OCI-LY7 (cell line): ENCODE measurements around the gene IHH. TPM values are rescaled to one million over a fixed set of nuclear protein-coding genes. Genes with fewer than 3 reads are reported as not detected.

Experiments
- BruUV-seq: library from RNA; stranded (reverse); fragments of 400-500 nt; replicated peaks from 2 replicates; lab custom pipeline; 2021; lab: Mats Ljungman, UMichigan
- CTCF ChIA-PET: fragments of 300-600 bp; sonication (Branson Sonifier 250); formaldehyde crosslinking; loops from one replicate; lab custom pipeline; 2022; ENCODE audit warnings: antibody characterized with exemption; ENCODE audit not compliant: unreplicated experiment; lab: Charles Lee
- POLR2A ChIA-PET: fragments of 300-600 bp; sonication (Branson Sonifier 250); formaldehyde crosslinking; loops from one replicate; lab custom pipeline; 2022; ENCODE audit warnings: antibody characterized with exemption; lab: Charles Lee
- DNase-seq: peaks from one replicate; pipeline ENCODE4 v3.0.0-alpha.2; 2015; ENCODE audit warnings: low spot score
- H2AFZ ChIP-seq: fragments of 200-600 bp; sonication (generic), shearing (Covaris generic); 2 replicates; pipeline ENCODE4 v1.6.1; 2014; ENCODE audit warnings: mild to moderate bottlenecking, antibody characterized with exemption, low read length, moderate library complexity
- H3K27ac ChIP-seq: fragments of 200-600 bp; sonication (generic); 2 replicates; pipeline ENCODE4 v1.5.1; 2014; ENCODE audit warnings: mixed run types, low read depth, mild to moderate bottlenecking, moderate library complexity, low read length, inconsistent platforms; ENCODE audit not compliant: poor library complexity, severe bottlenecking
- H3K36me3 ChIP-seq: fragments of 200-600 bp; sonication (generic); 2 replicates; pipeline ENCODE4 v1.6.1; 2014; ENCODE audit warnings: mild to moderate bottlenecking, antibody characterized with exemption, low read length, moderate library complexity, mixed read lengths; ENCODE audit not compliant: insufficient read depth
- H3K4me1 ChIP-seq: fragments of 200-600 bp; sonication (generic); 2 replicates; pipeline ENCODE4 v1.5.1; 2014; ENCODE audit warnings: mild to moderate bottlenecking, low read length; ENCODE audit not compliant: insufficient read depth, poor library complexity, severe bottlenecking
- H3K4me2 ChIP-seq: fragments of 200-600 bp; sonication (generic); 2 replicates; pipeline ENCODE4 v1.6.1; 2014; ENCODE audit warnings: mild to moderate bottlenecking, low read length
- H3K4me3 ChIP-seq: fragments of 200-600 bp; sonication (generic); 2 replicates; pipeline ENCODE4 v1.5.1; 2014; ENCODE audit warnings: mild to moderate bottlenecking, low read depth, low read length; ENCODE audit not compliant: poor library complexity, severe bottlenecking
- H3K79me2 ChIP-seq: fragments of 200-600 bp; sonication (generic); 2 replicates; pipeline ENCODE4 v1.6.1; 2016; ENCODE audit warnings: low read depth, mild to moderate bottlenecking, low read length, moderate library complexity, mixed read lengths; ENCODE audit not compliant: insufficient read depth
- H3K9me2 ChIP-seq: fragments of 200-600 bp; sonication (generic); 2 replicates; pipeline ENCODE4 v1.6.1; 2016; ENCODE audit warnings: mild to moderate bottlenecking, low read length, mixed read lengths; ENCODE audit not compliant: insufficient read depth
- H3K9me3 ChIP-seq: fragments of 200-600 bp; sonication (generic); 2 replicates; pipeline ENCODE4 v1.6.1; 2014; ENCODE audit warnings: mild to moderate bottlenecking, mixed run types, low read length, mixed read lengths
- H4K20me1 ChIP-seq: fragments of 200-600 bp; sonication (generic); 2 replicates; pipeline ENCODE4 v1.6.1; 2014; ENCODE audit warnings: mild to moderate bottlenecking, antibody characterized with exemption, low read length, moderate library complexity, mixed read lengths; ENCODE audit not compliant: insufficient read depth
- EZH2phosphoT487 ChIP-seq: fragments of 200-600 bp; sonication (generic); IDR thresholded peaks from 2 replicates; pipeline ENCODE4 v1.6.1; 2018; ENCODE audit warnings: low read depth, borderline replicate concordance, mild to moderate bottlenecking, mixed run types, antibody characterized with exemption, low read length, moderate library complexity, mixed read lengths
- intact Hi-C: fragments of 100-400 bp; cut with micrococcal nuclease; formaldehyde crosslinking; loops from one replicate; pipeline ENCODE4 v1.10.0; 2022; ENCODE audit not compliant: unreplicated experiment
- total RNA-seq, 2 experiments: library from RNA; depleted of rRNA in 1 of 2; stranded (reverse); fragments of >200 nt in 1 of 2; shearing (Covaris generic) in 1 of 2; gene quantifications; 2 replicates each; pipeline ENCODE4 v1.2.3, GENCODE V29; 2014 to 2022
- TF ChIP-seq, protein P1 (sequence below): fragments of 200-600 bp; sonication (generic); conservative IDR thresholded peaks from 2 replicates; pipeline ENCODE4 v1.5.1; 2014; ENCODE audit warnings: mild to moderate bottlenecking, antibody characterized with exemption, low read length, moderate library complexity, mixed read lengths

The IHH gene
- total RNA-seq, 2 experiments from 2014 or later: not detected

DNA sequence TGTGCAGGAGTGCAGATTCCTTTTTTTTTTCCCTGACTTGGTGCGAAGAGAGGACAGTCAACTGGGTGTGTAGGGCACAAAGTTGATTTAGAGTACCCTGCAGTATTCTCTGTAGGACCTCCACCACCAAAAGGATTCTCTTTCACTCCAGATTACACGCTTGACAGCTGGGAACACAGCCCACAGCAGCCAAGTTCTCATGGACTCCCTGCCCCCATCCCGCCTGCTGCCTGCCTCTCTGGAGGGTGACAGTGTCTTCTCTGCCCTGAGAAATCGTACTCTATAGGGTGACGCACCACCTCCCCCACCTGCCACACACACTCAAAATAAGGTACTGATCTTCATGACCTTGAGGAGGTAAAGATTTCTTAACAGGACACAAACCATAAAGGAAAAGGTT, 26.6 kb upstream of the IHH start:
- H3K36me3 ChIP-seq: no peaks in the 10 kb centered on the region
- H3K4me3 ChIP-seq: no peak overlapping the region
- DNase-seq: no peak
- H3K9me3 ChIP-seq: no peaks in the 10 kb centered on the region
- POLR2A ChIA-PET: interaction anchor here (0.7 kb wide), 1 partner anchor 128 kb away, joined by 3 read pairs; no protein-coding TSS in a partner anchor
- TF ChIP-seq, protein P1, sequence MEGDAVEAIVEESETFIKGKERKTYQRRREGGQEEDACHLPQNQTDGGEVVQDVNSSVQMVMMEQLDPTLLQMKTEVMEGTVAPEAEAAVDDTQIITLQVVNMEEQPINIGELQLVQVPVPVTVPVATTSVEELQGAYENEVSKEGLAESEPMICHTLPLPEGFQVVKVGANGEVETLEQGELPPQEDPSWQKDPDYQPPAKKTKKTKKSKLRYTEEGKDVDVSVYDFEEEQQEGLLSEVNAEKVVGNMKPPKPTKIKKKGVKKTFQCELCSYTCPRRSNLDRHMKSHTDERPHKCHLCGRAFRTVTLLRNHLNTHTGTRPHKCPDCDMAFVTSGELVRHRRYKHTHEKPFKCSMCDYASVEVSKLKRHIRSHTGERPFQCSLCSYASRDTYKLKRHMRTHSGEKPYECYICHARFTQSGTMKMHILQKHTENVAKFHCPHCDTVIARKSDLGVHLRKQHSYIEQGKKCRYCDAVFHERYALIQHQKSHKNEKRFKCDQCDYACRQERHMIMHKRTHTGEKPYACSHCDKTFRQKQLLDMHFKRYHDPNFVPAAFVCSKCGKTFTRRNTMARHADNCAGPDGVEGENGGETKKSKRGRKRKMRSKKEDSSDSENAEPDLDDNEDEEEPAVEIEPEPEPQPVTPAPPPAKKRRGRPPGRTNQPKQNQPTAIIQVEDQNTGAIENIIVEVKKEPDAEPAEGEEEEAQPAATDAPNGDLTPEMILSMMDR: no peak
- no peak for TF ChIP-seq EZH2phosphoT487
- H4K20me1 ChIP-seq: no peaks in the 10 kb centered on the region
- H3K79me2 ChIP-seq: no peaks in the 10 kb centered on the region
- no peak overlapping the region for H2AFZ ChIP-seq
- H3K4me1 ChIP-seq: no peaks in the 10 kb centered on the region
- intact Hi-C loops: no loop called here
- H3K9me2 ChIP-seq: no peaks in the 10 kb centered on the region
- CTCF ChIA-PET: no interaction called here
- no peak overlapping the region for H3K4me2 ChIP-seq
- no TSS peak for BruUV-seq
- H3K27ac ChIP-seq: no peak overlapping the region

- Histone ChIP-seq H3K4me1 (peaks cover 6% of the 10 kb centered on the region), H3K79me2 (no peaks in the 10 kb centered on the region), H3K36me3 (no peaks in the 10 kb centered on the region), H3K9me3 (no peaks in the 10 kb centered on the region), H3K4me3 (no peak overlapping the region), H2AFZ (no peak overlapping the region), H3K9me2 (no peaks in the 10 kb centered on the region), H3K4me2 (no peak overlapping the region), H3K27ac (no peak overlapping the region), H4K20me1 (no peaks in the 10 kb centered on the region)
- ChIA-PET CTCF (no interaction called here), POLR2A (no interaction called here)
- DNase-seq: no peak
- TF ChIP-seq, protein P1: no peak
- TF ChIP-seq EZH2phosphoT487: no peak
- BruUV-seq: no TSS peak
- intact Hi-C loops: no loop called here
Measured at GRCh38 chr2:219086196-219086595, 25.5 kb upstream of the IHH start.

DNA sequence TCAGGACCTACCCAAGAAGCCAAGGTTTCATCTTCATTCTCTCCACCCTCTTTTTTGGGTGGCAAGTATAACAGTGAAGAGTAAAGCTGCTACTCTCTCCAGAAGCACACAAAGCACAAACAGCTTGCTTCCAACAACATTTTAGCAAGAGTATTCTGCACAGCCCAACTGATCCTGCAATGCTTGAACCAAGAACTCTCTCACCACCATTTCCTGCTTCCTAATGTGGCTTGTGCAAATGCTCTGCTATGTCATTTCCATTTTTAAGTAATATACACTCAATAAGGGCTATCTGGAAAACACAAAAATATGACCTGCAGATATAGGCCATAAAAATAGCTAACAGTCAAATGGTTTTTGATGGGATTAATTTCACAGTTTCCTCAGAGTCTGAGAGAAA, 24.1 kb upstream of the IHH start:
- ChIA-PET CTCF (no interaction called here), POLR2A (interaction anchor here (0.7 kb wide), 2 partner anchors 9 to 57 kb away, joined by 3 to 6 read pairs; no protein-coding TSS in a partner anchor)
- DNase-seq: no peak
- no peaks in the 10 kb centered on the region for H3K36me3 ChIP-seq
- no peaks in the 10 kb centered on the region for H3K9me2 ChIP-seq
- H3K27ac ChIP-seq: no peak overlapping the region
- TF ChIP-seq, protein P1: no peak
- no peak for TF ChIP-seq EZH2phosphoT487
- no TSS peak for BruUV-seq
- H3K9me3 ChIP-seq: no peaks in the 10 kb centered on the region
- H3K4me3 ChIP-seq: no peak overlapping the region
- no peaks in the 10 kb centered on the region for H4K20me1 ChIP-seq
- H3K79me2 ChIP-seq: no peaks in the 10 kb centered on the region
- no peak overlapping the region for H3K4me2 ChIP-seq
- peaks cover 7% of the 10 kb centered on the region for H3K4me1 ChIP-seq
- no peak overlapping the region for H2AFZ ChIP-seq
- intact Hi-C loops: no loop called here
